H1 (cell line): ENCODE results near the gene ANKRD2.

ENCODE experiments used
- GABPA ChIP-seq: IDR thresholded peaks from 2 replicates; pipeline ENCODE4 v1.6.1; 2011; ENCODE audit warnings: mild to moderate bottlenecking, low read length, moderate library complexity, borderline replicate concordance; ENCODE audit not compliant: insufficient read depth
- JUN ChIP-seq: IDR thresholded peaks from 2 replicates; pipeline ENCODE4 v1.6.1; 2011; ENCODE audit warnings: low read depth, mild to moderate bottlenecking, improper control_type of control experiment, low read length
- POU5F1 ChIP-seq: IDR thresholded peaks from 2 replicates; pipeline ENCODE4 v1.6.1; 2011; ENCODE audit warnings: low read depth, mild to moderate bottlenecking, low read length, moderate library complexity

GRCh38 chr10:97567891-97568290 lies 4.7 kb upstream of the ANKRD2 start:
- TF ChIP-seq JUN (no peak), POU5F1 (no peak), GABPA (no peak)
